GM12864 (cell line): ENCODE results near the gene LHB.
"Not testable (repeated sequence)": the region's sequence is repeated elsewhere in the genome, so short reads cannot be mapped to it uniquely, and the experiment has no call there.

Experiments
- DNase-seq: peaks from one replicate; pipeline ENCODE4 v3.0.0-alpha.2; 2011; ENCODE audit warnings: low read depth
- H3K4me3 ChIP-seq: 2 replicates; pipeline ENCODE4 v1.5.1; 2011; ENCODE audit warnings: mild to moderate bottlenecking, low read depth, low read length, control low read depth
- TF ChIP-seq, protein P1 (sequence below): IDR thresholded peaks from 2 replicates; pipeline ENCODE4 v1.5.1; 2011; ENCODE audit warnings: low read depth, mild to moderate bottlenecking, moderate library complexity, low read length, control low read depth, inconsistent platforms; ENCODE audit errors: missing control alignments

The LHB gene

GRCh38 chr19:49059053-49059452 lies 42.2 kb upstream of the LHB start:
- TF ChIP-seq, protein P1, sequence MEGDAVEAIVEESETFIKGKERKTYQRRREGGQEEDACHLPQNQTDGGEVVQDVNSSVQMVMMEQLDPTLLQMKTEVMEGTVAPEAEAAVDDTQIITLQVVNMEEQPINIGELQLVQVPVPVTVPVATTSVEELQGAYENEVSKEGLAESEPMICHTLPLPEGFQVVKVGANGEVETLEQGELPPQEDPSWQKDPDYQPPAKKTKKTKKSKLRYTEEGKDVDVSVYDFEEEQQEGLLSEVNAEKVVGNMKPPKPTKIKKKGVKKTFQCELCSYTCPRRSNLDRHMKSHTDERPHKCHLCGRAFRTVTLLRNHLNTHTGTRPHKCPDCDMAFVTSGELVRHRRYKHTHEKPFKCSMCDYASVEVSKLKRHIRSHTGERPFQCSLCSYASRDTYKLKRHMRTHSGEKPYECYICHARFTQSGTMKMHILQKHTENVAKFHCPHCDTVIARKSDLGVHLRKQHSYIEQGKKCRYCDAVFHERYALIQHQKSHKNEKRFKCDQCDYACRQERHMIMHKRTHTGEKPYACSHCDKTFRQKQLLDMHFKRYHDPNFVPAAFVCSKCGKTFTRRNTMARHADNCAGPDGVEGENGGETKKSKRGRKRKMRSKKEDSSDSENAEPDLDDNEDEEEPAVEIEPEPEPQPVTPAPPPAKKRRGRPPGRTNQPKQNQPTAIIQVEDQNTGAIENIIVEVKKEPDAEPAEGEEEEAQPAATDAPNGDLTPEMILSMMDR = no peak
- no peak overlapping the region for H3K4me3 ChIP-seq
- no peak for DNase-seq

GRCh38 chr19:49058562-49058961 lies 41.7 kb upstream of the LHB start:
- TF ChIP-seq, protein P1 = no peak
- no peak overlapping the region for H3K4me3 ChIP-seq
- no peak for DNase-seq

DNA sequence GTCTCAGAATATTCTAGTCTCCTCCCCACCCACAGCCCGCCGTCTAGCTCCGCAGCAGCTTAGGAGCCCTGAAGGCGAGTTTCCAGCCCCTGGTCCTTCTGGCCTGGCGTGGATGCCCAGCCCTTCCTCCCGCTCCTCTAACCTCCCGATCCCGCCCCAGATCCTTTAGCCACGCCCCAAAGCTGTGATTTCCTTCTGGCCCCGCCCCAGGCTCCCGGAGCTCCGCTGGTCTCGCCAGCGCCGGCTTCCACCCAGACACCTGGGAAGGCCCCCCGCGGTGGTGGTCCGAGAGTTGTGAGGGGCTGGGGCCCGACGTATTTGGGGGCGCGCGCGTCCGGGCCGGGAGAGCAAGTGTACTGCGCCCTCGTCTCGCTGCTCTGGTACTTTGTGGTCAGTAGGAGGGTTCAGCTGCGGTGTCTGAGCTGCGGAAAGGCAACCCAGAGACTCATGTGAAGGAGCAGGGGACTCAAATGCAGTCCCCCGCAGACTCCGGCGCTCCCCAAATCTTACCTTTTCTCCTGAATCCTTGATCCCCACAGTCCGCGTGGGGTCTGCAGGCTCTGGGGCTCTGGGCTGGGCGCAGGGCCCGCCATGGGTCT lies 40.8 kb upstream of the LHB start, which contains the start of gene CGB7:
CGB7 (minus strand) TSS at position 114 of the 599 bp plus-strand sequence. CDS start 2,374 bp downstream, outside the sequence.
- TF ChIP-seq, protein P1 = no peak
- no peak within 1 kb of the TSS for H3K4me3 ChIP-seq
- DNase-seq = no peak

- DNase-seq, H3K4me3 ChIP-seq: not testable (repeated sequence)
Observed at GRCh38 chr19:49056902-49057596, 40.2 kb upstream of the LHB start.

DNA sequence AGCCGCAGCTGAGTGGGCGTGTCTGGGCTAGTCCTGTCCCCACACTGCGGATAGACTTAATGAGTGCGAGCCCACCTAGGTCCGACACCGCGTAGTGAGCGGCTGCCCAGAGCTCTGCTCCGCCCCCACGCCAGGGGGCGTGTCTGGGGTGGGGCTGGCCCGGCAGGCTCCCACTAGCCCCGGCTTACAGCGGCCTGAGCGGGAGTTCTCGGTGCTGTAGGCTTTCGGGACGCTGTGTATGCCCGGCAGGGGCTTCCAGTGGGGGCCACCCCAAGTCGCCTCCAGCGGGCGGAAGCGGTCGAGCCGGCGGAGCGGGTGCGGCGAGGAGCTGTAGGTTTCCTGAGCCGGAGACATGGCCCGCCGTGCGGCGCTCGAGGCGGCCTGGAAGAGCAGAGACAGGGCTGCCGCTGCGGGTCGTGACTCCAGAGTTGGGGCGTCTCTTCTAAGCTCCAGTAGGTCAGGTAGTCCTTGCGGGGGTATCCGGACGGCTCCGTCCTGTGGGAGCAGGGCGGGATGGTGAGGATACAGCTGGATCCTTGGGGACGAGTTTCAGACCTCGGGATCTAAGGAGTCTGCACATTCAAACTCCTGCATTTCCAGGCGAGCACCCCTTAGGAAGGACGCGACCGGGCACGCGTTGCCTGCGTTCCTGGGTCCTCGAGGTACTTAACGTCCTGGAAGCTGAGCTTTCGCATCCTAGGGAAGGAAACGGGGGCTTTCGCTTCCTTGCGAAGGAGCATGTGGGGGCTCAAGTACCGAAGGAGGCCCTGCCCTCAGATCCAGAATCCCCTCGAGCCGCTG lies 39.4 kb upstream of the LHB start:
- TF ChIP-seq, protein P1 = no peak
- H3K4me3 ChIP-seq = peak overlapping the region; percentile 46
- DNase-seq = no peak

DNA sequence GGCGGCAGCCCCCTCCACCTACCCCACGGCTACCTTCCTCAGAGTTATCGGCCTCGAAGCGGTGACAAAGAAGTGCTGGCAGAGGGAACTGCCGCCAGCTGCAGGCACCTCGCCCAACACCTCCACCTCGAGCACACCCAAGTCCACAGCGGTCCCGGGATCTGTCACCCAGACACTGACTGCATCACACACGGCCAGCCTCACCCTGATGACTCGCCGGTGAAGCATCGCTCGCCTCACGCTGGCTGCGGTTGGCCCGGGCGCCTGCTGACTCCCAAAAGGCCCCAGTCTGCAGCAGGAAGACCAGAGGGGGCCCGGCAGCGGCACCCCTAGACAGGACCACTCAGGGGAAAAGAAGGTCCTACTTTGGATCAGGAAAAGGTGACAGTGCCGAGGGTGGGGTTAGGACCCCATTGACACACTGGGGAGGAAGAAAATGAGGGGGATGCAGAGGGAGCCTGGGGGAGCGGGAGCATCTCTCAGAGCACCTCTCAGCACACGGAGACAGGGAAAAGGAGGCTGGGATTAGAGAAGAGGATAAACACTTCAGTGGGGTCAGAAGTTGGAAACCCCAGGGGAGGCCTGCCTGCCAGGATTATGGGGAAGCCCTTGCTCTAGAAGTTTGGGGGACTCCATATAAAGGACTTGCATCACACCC lies 33.6 kb upstream of the LHB start:
- H3K4me3 ChIP-seq, DNase-seq: not testable (repeated sequence)

DNA sequence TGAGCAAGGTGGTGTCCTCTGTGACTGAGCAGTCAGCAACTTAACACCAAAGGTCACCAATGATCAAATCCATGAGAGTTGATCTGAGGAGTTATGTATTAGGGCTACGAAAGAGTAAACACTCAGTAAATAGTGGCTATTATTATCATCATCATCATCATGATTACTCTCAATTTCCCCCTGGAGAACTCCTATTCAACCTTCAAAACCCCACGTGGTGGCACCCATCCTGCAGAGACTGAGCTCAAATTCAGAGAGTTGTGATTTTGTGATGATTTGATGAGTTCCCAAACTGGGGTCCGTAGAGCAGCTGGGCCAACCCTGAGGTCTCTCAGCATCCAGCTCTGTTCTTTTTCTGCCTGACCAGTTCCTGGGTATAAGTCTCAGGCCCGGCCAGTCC lies 32.9 kb upstream of the LHB start:
- not testable (repeated sequence) for H3K4me3 ChIP-seq, DNase-seq

GRCh38 chr19:49049011-49049410 lies 32.1 kb upstream of the LHB start, which contains the start of gene CGB8:
Gene CGB8 (minus strand): TSS chr19:49049111. CDS start chr19:49048739, 372 bp downstream.
- not testable (repeated sequence) for H3K4me3 ChIP-seq, DNase-seq

- H3K4me3 ChIP-seq, DNase-seq: not testable (repeated sequence)
Observed at GRCh38 chr19:49043548-49043947, 26.7 kb upstream of the LHB start, which contains the start of gene CGB5. Gene CGB5 (plus strand): TSS chr19:49043848. CDS start chr19:49044210, 362 bp downstream.

GRCh38 chr19:49042666-49043065 lies 25.8 kb upstream of the LHB start:
- not testable (repeated sequence) for DNase-seq, H3K4me3 ChIP-seq
